Gastroesophageal sphincter (tissue), 3 donors: Measurements from ENCODE around the gene CACNA1D.

ENCODE experiments used
- CTCF ChIP-seq, 4 experiments: fragments of 200-600 bp in 2 of 4; fragments of 450-650 bp in 2 of 4; sonication (generic) in 1 of 4; IDR thresholded peaks; one replicate each; pipeline ENCODE4 v1.5.1; 2017 to 2019; ENCODE audit warnings: antibody characterized with exemption in 4 of 4, mild to moderate bottlenecking in 2 of 4, moderate library complexity in 2 of 4
- POLR2A ChIP-seq, 2 donors: fragments of 450-650 bp; IDR thresholded peaks; one replicate each; pipeline ENCODE4 v1.6.1; 2017; ENCODE audit warnings: antibody characterized with exemption in 2 of 2, mild to moderate bottlenecking in 2 of 2, moderate library complexity in 1 of 2

DNA sequence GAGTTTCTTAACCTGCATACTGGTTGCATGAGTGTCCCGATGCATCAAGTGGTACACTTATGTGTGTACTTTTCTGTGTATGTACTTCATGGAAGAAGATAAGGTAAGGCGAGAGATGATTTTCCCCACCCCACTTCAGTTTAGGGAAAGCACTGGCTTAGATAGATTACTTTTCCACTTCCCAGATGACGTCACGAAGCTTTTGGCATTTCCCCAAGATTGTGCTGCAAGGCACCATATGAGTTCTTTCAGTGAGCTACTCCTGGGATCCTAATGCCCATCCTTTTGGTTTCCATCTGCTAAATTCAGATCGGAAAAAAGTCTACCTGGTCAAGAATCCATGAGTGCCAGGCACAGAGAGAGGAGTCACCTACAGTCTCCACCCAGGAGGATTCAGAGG lies 356.5 kb downstream of the CACNA1D start:
- no peak for TF ChIP-seq CTCF (IDR thresholded peaks at IDR 0.05)
- TF ChIP-seq POLR2A (IDR thresholded peaks at IDR 0.05): no peak
